IPS-18c (cell line): ENCODE data around the gene RELCH.

Experiments used
- H3K4me3 ChIP-seq: 2 replicates; pipeline ENCODE4 v1.7.0; 2013; ENCODE audit warnings: low read depth, mild to moderate bottlenecking, low read length, moderate library complexity; ENCODE audit not compliant: insufficient read depth
- H3K9me3 ChIP-seq: one replicate; pipeline ENCODE4 v1.6.1; 2013; ENCODE audit warnings: mild to moderate bottlenecking, low read length, moderate library complexity; ENCODE audit not compliant: control insufficient read depth, insufficient read depth

RELCH gene

GRCh38 chr18:62183578-62184195 is 3.4 kb upstream of the RELCH start:
- no peak overlapping the region for H3K4me3 ChIP-seq

GRCh38 chr18:62186499-62186773 is 619 bp upstream of the RELCH start:
- no peaks in the 10 kb centered on the region for H3K9me3 ChIP-seq
- peak overlapping the region; percentile 92 for H3K4me3 ChIP-seq

More at GRCh38 chr18:62183578-62184195, 3.4 kb upstream of the RELCH start:
- H3K9me3 ChIP-seq = no peaks in the 10 kb centered on the region

GRCh38 chr18:62187543-62188510 is 772 bp downstream of the RELCH start:
- Histone ChIP-seq H3K9me3 (no peaks in the 10 kb centered on the region), H3K4me3 (peak overlapping the region; percentile 88)

GRCh38 chr18:62189208-62189607 is 2.2 kb downstream of the RELCH start:
- H3K4me3 ChIP-seq = peak overlapping the region; percentile 11
- H3K9me3 ChIP-seq = no peaks in the 10 kb centered on the region

- Histone ChIP-seq H3K9me3 (no peaks in the 10 kb centered on the region), H3K4me3 (no peak overlapping the region)
Measured at GRCh38 chr18:62196079-62196478, 9.0 kb downstream of the RELCH start.

GRCh38 chr18:62196980-62197379 is 9.9 kb downstream of the RELCH start:
- Histone ChIP-seq H3K9me3 (no peaks in the 10 kb centered on the region), H3K4me3 (no peak overlapping the region)

GRCh38 chr18:62198259-62198658 is 11.2 kb downstream of the RELCH start:
- no peaks in the 10 kb centered on the region for H3K9me3 ChIP-seq

GRCh38 chr18:62199629-62200028 is 12.6 kb downstream of the RELCH start:
- Histone ChIP-seq H3K4me3 (no peak overlapping the region), H3K9me3 (no peaks in the 10 kb centered on the region)

More at GRCh38 chr18:62198259-62198658, 11.2 kb downstream of the RELCH start:
- no peak overlapping the region for H3K4me3 ChIP-seq

GRCh38 chr18:62200121-62200914 is 13.3 kb downstream of the RELCH start:
- H3K9me3 ChIP-seq = no peaks in the 10 kb centered on the region

GRCh38 chr18:62201870-62202269 is 14.8 kb downstream of the RELCH start:
- H3K4me3 ChIP-seq = no peak overlapping the region
- no peaks in the 10 kb centered on the region for H3K9me3 ChIP-seq

More at GRCh38 chr18:62200121-62200914, 13.3 kb downstream of the RELCH start:
- no peak overlapping the region for H3K4me3 ChIP-seq

GRCh38 chr18:62205824-62206223 is 18.8 kb downstream of the RELCH start:
- Histone ChIP-seq H3K4me3 (no peak overlapping the region), H3K9me3 (no peaks in the 10 kb centered on the region)

GRCh38 chr18:62206593-62206992 is 19.5 kb downstream of the RELCH start:
- Histone ChIP-seq H3K9me3 (no peaks in the 10 kb centered on the region), H3K4me3 (no peak overlapping the region)

GRCh38 chr18:62209046-62209445 is 22.0 kb downstream of the RELCH start:
- Histone ChIP-seq H3K4me3 (no peak overlapping the region), H3K9me3 (no peaks in the 10 kb centered on the region)

GRCh38 chr18:62210138-62210537 is 23.1 kb downstream of the RELCH start:
- Histone ChIP-seq H3K9me3 (no peaks in the 10 kb centered on the region), H3K4me3 (no peak overlapping the region)

GRCh38 chr18:62211325-62211828 is 24.3 kb downstream of the RELCH start:
- no peak overlapping the region for H3K4me3 ChIP-seq
- H3K9me3 ChIP-seq = no peaks in the 10 kb centered on the region

- Histone ChIP-seq H3K9me3 (no peaks in the 10 kb centered on the region), H3K4me3 (no peak overlapping the region)
Measured at GRCh38 chr18:62214790-62215189, 27.7 kb downstream of the RELCH start.

- Histone ChIP-seq H3K9me3 (no peaks in the 10 kb centered on the region), H3K4me3 (no peak overlapping the region)
Measured at GRCh38 chr18:62224229-62224628, 37.2 kb downstream of the RELCH start.
